Endothelial cell (in vitro differentiated cells): ENCODE results near the gene WDR93. TPM values are rescaled to one million over a fixed set of nuclear protein-coding genes. Genes with fewer than 3 reads are reported as not detected.

Source experiments
- DNase-seq: peaks from one replicate; pipeline ENCODE4 v3.0.0; 2021; ENCODE audit warnings: low spot score
- H3K27ac Mint-ChIP-seq: one replicate; pipeline ENCODE4 v1.8.0; 2021; ENCODE audit warnings: mixed read lengths, inconsistent platforms; ENCODE audit not compliant: unreplicated experiment
- H3K27me3 Mint-ChIP-seq: one replicate; pipeline ENCODE4 v1.8.0; 2021; ENCODE audit warnings: mild to moderate bottlenecking, moderate library complexity, mixed read lengths, inconsistent platforms; ENCODE audit not compliant: unreplicated experiment
- H3K36me3 Mint-ChIP-seq: one replicate; pipeline ENCODE4 v1.8.0; 2021; ENCODE audit warnings: mild to moderate bottlenecking, low read depth, mixed read lengths, inconsistent platforms; ENCODE audit not compliant: unreplicated experiment
- H3K4me1 Mint-ChIP-seq: one replicate; pipeline ENCODE4 v1.8.0; 2021; ENCODE audit warnings: mild to moderate bottlenecking, mixed read lengths, inconsistent platforms; ENCODE audit not compliant: unreplicated experiment
- H3K4me3 Mint-ChIP-seq: one replicate; pipeline ENCODE4 v1.8.0; 2021; ENCODE audit warnings: mild to moderate bottlenecking, mixed read lengths, inconsistent platforms; ENCODE audit not compliant: unreplicated experiment
- H3K9me3 Mint-ChIP-seq: one replicate; pipeline ENCODE4 v1.8.0; 2021; ENCODE audit warnings: mixed read lengths, inconsistent platforms; ENCODE audit not compliant: unreplicated experiment
- total RNA-seq: library from RNA; stranded (reverse); fragmentation: NEBNext Ultra II Directional; extraction: Animal tissue kit (Norgen Biotek cat#: 25700); gene quantifications from one replicate; pipeline ENCODE4 v1.2.1, GENCODE V29; 2021; ENCODE audit not compliant: unreplicated experiment
- TF ChIP-seq, protein P1 (sequence below): fragments of 200-600 bp; sonication (generic); IDR thresholded peaks from one replicate; pipeline ENCODE4 v1.5.0; 2021; ENCODE audit warnings: antibody characterized with exemption; ENCODE audit not compliant: unreplicated experiment

The WDR93 gene
- total RNA-seq, 1 donor from 2014 or later = 0.13 TPM

DNA sequence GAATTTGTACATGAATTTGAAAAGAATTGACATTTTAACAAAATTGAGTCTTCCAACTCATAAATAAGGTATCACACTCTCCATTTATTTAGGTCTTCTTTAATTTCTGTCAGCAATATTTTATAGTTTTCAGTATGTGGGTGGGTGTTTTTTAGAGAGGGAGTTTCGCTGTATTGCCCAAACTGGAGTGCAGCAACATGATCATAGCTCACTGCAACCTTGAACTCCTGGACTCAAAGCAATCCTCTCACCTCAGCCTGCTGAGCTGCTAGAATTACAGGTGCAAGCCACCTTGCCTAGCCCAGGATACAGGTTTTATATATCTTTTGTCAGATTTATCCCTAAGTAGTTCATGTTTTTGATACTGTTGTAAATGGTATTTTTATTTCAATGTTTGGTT is 4.6 kb downstream of the WDR93 start:
- no peaks in the 10 kb centered on the region for H3K36me3 Mint-ChIP-seq
- no peak for DNase-seq
- peaks cover 3% of the 10 kb centered on the region for H3K4me1 Mint-ChIP-seq
- peaks cover 5% of the 10 kb centered on the region for H3K27me3 Mint-ChIP-seq
- no peak overlapping the region for H3K4me3 Mint-ChIP-seq
- H3K27ac Mint-ChIP-seq = no peak overlapping the region
- TF ChIP-seq, protein P1, sequence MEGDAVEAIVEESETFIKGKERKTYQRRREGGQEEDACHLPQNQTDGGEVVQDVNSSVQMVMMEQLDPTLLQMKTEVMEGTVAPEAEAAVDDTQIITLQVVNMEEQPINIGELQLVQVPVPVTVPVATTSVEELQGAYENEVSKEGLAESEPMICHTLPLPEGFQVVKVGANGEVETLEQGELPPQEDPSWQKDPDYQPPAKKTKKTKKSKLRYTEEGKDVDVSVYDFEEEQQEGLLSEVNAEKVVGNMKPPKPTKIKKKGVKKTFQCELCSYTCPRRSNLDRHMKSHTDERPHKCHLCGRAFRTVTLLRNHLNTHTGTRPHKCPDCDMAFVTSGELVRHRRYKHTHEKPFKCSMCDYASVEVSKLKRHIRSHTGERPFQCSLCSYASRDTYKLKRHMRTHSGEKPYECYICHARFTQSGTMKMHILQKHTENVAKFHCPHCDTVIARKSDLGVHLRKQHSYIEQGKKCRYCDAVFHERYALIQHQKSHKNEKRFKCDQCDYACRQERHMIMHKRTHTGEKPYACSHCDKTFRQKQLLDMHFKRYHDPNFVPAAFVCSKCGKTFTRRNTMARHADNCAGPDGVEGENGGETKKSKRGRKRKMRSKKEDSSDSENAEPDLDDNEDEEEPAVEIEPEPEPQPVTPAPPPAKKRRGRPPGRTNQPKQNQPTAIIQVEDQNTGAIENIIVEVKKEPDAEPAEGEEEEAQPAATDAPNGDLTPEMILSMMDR = no peak
- no peaks in the 10 kb centered on the region for H3K9me3 Mint-ChIP-seq

DNA sequence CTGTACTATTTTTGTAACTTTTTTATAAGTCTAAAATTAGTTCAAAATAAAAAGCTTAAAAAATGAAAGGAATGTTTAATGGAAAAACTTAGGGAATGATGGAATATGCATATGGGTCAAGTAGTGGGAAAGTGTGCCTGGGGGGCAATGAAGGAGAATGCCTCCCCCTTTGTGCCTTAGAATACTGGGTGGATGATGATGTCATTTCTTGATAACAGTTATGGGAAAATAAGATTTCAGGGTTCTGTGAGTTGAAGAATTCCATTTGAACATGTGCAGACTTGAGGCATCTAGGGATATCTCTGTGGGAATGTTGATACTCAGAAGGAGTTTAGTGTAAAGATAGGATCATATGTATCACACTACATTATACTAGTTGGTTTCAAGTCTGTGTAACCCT is 13.8 kb downstream of the WDR93 start:
- no peak overlapping the region for H3K27ac Mint-ChIP-seq
- no peaks in the 10 kb centered on the region for H3K9me3 Mint-ChIP-seq
- DNase-seq = no peak
- H3K4me3 Mint-ChIP-seq = no peak overlapping the region
- TF ChIP-seq, protein P1 = no peak
- no peaks in the 10 kb centered on the region for H3K27me3 Mint-ChIP-seq
- H3K4me1 Mint-ChIP-seq = peaks cover 3% of the 10 kb centered on the region
- no peaks in the 10 kb centered on the region for H3K36me3 Mint-ChIP-seq

DNA sequence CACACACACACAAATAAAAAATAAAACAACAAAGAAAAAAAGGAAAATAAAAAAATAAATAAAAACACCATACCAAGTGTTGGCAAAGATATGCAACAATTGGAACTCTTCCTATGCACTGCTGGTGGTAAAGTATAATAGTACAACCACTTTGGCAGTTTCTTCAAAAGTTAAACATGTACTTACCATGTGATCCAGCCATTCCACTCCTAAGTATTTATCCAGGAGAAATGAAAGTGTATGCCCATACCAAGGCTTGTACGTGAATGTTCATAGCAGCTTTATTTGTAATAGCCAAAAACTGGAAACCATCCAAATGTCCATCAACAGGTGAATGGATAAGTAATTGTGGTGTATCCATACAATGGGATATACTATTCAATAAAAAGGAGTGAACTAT is 17.0 kb downstream of the WDR93 start:
- Mint-ChIP-seq H3K27me3 (no peaks in the 10 kb centered on the region), H3K9me3 (no peaks in the 10 kb centered on the region), H3K36me3 (no peaks in the 10 kb centered on the region), H3K4me3 (no peak overlapping the region), H3K27ac (no peak overlapping the region), H3K4me1 (peaks cover 3% of the 10 kb centered on the region)
- TF ChIP-seq, protein P1 = no peak
- DNase-seq = no peak

DNA sequence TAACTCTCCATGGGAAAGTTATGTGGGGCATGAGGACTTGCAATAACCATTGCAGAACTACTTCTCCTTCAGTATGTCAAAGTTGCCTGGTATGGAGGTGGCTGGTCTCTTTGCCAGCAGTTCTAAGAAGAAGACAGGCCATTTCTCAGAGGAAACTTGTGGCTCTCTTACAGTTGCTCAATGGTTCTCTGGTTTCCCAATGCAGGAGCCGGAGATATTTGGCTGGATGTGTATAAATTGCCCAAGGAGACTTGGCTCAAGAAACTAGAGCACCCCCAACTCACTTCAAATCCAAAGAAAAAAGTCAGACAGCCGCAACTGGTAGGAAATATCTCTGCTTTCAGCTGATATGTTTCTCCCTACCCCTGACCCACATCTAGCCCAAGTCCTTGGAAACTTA is 24.2 kb downstream of the WDR93 start:
- Mint-ChIP-seq H3K4me3 (no peak overlapping the region), H3K27ac (peak overlapping the region; percentile 30), H3K9me3 (no peaks in the 10 kb centered on the region), H3K36me3 (no peaks in the 10 kb centered on the region), H3K27me3 (no peaks in the 10 kb centered on the region), H3K4me1 (peaks cover 15% of the 10 kb centered on the region)
- no peak for DNase-seq
- TF ChIP-seq, protein P1 = no peak

DNA sequence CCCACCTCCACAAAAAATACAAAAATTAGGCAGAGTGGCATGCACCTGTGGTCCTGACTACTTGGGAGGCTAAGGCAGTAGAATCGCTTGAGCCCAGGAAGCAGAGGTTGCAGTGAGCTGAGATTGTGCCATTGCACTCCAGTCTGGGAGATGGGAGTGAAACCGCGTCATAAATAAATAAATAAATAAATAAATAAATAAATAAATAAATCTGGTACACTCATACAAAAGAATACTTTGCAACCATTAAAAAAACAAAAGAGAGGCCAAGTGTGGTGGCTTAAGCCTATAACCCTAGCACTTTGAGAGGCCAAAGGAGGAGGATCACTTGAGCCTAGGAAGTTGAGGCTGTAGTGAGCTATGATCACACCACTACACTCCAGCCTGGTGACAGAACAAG is 32.4 kb downstream of the WDR93 start:
- Mint-ChIP-seq H3K27ac (peak overlapping the region; percentile 11), H3K4me3 (no peak overlapping the region), H3K27me3 (no peaks in the 10 kb centered on the region), H3K9me3 (no peaks in the 10 kb centered on the region), H3K36me3 (no peaks in the 10 kb centered on the region), H3K4me1 (no peaks in the 10 kb centered on the region)
- DNase-seq = no peak
- TF ChIP-seq, protein P1 = no peak
